Right ventricle myocardium superior (tissue), 1 donor: ENCODE results near the gene SHISAL2A. TPM values are rescaled to one million over a fixed set of nuclear protein-coding genes. Genes with fewer than 3 reads are reported as not detected.

Experiments used
- ATAC-seq: fragments of 200-7000 bp; cut with Tn5 transposase; one replicate; pipeline ENCODE4 v1.9.1; 2020; ENCODE audit warnings: mild to moderate bottlenecking; ENCODE audit not compliant: poor library complexity
- DNase-seq: peaks from one replicate; pipeline ENCODE4 v3.0.0-alpha.2; 2020
- intact Hi-C: fragments of 100-400 bp; cut with DNase I; formaldehyde crosslinking; loops from one replicate; pipeline ENCODE4 v1.11.2; 2022
- total RNA-seq: library from RNA; stranded (reverse); fragmentation: NEBNext Ultra II Directional; extraction: Animal tissue kit (Norgen Biotek cat#: 25700); gene quantifications from one replicate; pipeline ENCODE4 v1.2.1, GENCODE V29; 2021
- donor health status: DM: no; HTN: yes; CAD: no; lungs with severe emphysema.

SHISAL2A gene
- total RNA-seq, 1 donor from 2014 or later, result not detected

- DNase-seq (no peak), ATAC-seq (no peak)
- intact Hi-C loops, result no loop called here
These were observed 19.2 kb upstream of the SHISAL2A start for GRCh38 chr1:52613636-52614373.

GRCh38 chr1:52614671-52615070 is 18.3 kb upstream of the SHISAL2A start:
- no peak for DNase-seq
- intact Hi-C loops, result no loop called here
- no peak for ATAC-seq

DNA sequence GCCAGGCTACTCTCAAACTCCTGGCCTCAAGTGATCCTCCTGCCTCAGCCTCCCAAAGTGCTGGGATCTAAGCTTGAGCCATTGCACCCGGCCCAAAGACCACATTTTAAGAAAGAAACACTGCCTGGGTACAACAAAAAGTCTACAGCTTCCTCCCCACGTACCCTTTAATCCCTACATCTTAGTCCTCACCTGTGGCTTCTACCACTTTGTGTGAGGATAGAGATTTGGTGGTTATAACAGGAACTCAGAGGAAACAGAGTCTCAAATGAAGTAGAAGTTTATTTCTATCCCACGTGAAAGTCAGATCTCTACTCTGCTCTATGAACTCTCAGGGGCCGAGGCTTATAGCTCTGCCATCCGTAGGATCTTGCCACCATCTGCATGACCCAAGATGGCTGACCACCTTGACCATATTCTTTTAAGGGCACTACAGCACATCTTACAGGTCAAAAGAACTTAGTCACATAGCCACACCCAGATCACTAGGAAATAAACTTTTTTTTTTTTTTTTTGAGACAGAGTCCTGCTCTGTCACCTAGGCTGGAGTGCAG is 17.4 kb upstream of the SHISAL2A start:
- no peak for DNase-seq
- no peak for ATAC-seq
- intact Hi-C loops, result no loop called here

- ATAC-seq, result no peak
- intact Hi-C loops, result no loop called here
- DNase-seq, result no peak
These were observed 11.0 kb upstream of the SHISAL2A start for GRCh38 chr1:52621950-52622349.

GRCh38 chr1:52623812-52624211 is 9.2 kb upstream of the SHISAL2A start:
- no peak for ATAC-seq
- no peak for DNase-seq
- intact Hi-C loops, result no loop called here

DNA sequence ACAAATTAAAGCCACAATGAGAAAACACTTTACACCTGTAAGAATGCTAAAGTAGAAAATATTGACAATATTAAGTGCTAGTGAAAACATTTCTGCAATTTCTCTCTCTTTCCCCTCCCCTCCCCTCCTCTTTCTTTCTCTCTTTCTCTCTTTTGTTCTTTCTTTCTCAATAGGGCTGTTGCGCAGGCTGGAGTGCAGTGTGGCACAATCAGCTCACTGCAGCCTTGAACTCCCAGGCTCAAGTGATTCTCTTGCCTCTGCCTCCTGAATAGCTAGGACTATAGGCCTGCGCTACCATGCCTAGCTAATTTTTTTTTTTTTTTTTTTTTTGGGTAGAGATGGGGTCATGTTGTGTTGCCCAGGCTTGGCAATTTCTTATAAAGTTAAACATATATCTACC is 5.9 kb upstream of the SHISAL2A start:
- intact Hi-C loops, result no loop called here
- no peak for ATAC-seq
- DNase-seq, result no peak

DNA sequence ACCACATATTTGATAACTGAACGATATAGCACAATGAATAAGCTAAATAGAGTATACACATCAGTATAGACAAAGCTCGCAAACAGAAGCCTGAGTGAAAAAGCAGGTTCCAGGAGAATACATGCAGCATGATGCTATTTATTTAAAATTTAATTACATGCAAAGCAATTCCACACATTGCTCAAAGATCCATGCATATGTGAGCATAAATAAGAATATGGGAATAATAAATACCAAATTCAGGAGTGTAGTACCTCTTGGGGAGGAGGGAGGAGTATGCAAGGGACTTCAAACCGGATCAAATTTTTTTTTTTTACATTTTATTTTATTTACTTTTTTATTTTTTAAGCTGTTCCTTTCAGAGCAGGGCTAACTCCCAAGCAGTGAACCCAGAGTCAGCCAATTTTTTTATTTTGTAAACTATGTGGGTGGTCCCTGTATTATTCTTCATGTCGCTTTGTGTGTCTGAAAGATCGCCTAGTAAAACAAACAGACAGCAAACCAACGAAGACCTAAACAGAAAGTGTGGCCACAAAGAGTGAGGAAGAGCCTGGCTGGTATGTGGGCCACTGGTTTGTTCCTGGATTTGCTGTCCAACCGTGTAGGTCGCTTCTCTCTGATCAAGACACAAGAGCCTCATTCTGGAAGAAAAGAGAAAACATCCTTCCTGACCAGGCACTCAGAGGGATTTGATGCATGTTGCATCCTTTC is 4.2 kb upstream of the SHISAL2A start:
- intact Hi-C loops, result no loop called here
- ATAC-seq (no peak), DNase-seq (no peak)

- intact Hi-C loops, result no loop called here
- DNase-seq, result no peak
- ATAC-seq, result no peak
These were observed 3.7 kb upstream of the SHISAL2A start for GRCh38 chr1:52629325-52629643.

DNA sequence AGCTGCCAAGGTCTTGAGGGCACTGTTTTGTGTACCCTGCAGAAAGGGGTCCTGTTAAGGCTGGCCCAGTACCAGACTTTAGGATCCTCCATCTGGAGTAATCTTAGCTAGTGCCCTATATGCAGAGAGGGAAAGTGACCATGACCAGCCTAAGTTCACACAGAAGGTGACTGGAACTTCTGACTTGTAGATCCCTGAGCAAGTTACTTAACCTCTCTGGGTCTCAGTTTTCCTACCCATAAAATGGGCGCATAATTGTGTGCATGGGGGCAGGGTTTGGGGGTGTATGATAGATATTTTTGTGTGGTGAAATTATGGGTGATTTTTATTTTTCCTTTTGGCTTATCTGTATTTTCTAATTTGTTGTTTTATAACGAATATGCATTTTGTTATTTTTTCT is 3.3 kb upstream of the SHISAL2A start:
- ATAC-seq, result no peak
- intact Hi-C loops, result no loop called here
- DNase-seq, result no peak

DNA sequence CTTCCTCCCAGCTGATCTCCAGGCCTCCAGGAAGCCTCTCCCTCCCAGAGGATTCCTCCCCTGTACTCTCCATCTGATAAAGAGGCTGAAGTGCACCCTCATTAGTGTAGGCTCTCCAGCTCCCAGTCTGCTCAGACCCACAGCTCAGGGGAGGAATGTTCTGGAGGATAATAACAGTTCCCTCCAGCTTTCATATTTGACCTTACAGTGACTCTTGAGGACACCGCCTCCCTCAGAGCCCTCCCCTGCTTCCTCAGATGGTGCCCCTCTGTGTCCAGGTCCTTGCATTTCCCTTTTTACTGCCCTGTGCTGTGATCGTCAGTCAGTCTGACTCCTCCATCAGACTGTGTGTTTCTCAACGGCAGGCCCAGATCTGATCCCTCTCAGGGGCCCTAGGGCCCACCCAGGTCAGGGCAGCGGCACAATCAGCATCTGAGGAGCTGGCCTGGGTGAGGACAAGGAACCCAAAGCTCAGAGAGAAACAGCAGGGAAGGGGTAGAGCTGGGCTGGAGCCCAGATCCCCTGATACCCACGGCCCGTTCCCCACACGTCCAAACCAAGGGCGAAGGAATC is 1.1 kb upstream of the SHISAL2A start:
- ATAC-seq (no peak), DNase-seq (no peak)
- intact Hi-C loops, result no loop called here

DNA sequence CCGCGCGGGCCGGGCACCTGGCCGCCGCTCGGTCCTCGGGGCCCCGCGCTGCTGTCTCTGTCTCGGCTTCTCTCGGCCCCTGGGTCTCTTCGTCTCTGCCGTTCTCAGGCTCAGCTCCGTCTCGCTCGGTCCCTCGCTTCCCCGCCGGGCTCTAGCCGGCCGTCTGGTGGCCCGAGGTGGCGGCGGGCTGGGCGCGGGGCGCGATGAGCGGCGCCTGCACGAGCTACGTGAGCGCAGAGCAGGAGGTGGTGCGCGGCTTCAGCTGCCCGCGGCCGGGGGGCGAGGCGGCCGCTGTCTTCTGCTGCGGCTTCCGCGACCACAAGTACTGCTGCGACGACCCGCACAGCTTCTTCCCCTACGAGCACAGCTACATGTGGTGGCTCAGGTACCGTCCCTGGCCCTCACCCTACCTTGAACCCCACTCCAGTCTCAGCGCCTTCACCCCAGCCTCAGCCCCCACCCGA is 355 bp downstream of the SHISAL2A start:
- ATAC-seq (peak; percentile 40), DNase-seq (no peak)
- intact Hi-C loops, result no loop called here

DNA sequence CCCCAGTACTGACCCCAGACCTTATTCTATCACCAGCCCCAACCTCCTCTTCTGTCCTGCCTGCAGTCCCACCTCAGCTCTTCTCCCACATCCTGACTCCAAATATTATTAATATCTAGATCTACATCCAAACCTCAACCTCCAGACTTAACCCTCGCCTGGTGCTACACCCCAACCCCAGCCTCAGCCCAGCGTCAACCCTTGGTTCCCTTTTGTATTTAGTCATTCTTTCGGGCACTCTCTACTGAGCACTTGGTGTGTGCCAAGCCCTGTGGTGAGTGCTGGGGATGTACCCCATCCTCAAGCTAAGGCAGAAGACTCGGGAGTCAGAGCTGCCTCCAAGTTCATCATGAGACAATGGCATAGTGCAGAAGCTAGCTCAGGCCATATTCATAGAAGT is 1.1 kb downstream of the SHISAL2A start:
- no peak for ATAC-seq
- intact Hi-C loops, result no loop called here
- no peak for DNase-seq

GRCh38 chr1:52635321-52636089 is 2.5 kb downstream of the SHISAL2A start:
- intact Hi-C loops, result no loop called here
- DNase-seq (no peak), ATAC-seq (no peak)

DNA sequence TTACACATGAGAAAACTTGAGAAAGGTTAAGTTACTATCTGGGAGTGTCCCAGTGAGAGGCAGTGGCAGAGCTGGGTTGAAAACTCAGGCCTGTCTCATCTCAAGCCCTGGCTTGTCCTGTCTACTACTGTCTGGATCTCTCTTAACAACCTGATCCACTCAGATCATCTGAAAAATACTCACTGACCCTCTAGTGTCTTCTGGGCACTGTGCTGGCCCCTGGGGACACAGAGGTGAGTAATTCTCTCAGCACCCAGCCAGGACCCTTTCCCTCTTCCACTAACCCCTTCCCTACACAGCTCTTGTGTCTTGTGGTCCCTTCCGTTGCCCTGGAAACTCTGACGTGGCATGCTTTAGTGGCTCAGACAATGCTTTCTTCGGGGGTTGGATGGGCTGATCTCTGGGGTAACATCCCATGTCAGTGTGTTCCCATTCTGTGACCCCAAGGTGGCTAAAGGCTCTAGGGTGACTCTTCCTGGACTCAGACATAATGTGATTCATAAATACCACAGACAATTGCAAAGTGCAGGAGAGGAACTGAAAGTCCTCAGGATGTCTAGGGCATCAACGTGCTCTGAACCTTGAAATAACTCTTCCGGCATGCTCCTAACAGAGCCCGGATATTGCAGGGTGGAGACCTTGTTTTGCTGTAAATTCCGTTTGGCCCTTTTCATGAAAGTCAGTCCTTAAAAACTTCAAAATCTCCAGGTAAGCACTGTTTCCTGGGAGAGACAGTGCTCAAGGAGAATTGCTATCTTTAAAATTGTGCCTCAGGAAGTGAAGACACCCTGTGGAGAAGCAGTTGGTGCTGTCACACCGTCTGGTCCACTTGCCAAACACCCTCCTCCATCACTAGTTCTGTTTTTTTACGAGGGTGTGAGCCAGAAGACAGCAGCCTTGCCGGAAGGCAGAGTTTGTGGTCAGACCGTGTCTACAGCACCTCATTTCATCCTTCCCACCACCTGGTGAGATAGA is 4.0 kb downstream of the SHISAL2A start:
- ATAC-seq (no peak), DNase-seq (no peak)
- intact Hi-C loops, result no loop called here

DNA sequence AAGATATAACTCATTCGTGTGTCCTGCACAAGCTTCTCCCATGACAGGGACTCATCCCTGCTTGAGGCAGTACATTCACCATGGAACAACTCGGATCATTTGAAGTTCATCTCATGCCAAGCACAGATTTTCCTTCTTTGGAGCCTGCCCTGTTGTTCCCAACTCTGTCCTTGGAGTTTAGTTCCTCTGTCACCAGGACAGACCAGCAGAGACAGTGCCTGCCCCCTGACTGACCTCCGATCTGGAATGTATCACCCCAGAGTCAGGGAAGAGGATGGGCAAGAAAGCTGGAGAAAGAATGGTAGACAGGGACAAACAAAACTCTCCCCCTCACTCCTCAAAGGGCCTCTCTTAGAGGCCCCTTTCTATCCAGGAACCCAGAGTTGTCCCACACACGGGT is 5.0 kb downstream of the SHISAL2A start:
- ATAC-seq (no peak), DNase-seq (no peak)
- intact Hi-C loops, result no loop called here

GRCh38 chr1:52640697-52641096 is 7.7 kb downstream of the SHISAL2A start:
- no peak for ATAC-seq
- intact Hi-C loops, result no loop called here

DNA sequence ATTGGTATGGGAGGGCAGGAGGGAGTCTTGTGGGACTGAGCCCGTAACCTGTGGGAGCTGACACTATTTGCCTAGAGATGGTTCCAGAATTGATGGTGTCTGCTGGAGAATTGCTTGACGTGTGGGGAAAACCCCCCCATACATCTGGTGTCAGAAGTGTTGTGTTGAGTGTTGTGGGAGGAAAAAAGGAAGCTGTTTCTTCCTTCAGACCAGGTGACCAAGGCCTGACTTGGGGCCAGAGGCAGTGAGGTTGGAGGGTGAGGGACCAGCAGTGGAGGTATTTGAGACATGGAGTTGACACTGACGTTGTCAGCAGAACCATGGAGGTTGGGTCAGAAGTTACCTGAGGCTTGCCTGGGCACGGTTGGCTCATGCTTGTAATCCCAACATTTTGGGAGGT is 8.3 kb downstream of the SHISAL2A start:
- intact Hi-C loops, result no loop called here
- ATAC-seq (no peak), DNase-seq (no peak)

More at GRCh38 chr1:52640697-52641096, 7.7 kb downstream of the SHISAL2A start:
- DNase-seq, result no peak

DNA sequence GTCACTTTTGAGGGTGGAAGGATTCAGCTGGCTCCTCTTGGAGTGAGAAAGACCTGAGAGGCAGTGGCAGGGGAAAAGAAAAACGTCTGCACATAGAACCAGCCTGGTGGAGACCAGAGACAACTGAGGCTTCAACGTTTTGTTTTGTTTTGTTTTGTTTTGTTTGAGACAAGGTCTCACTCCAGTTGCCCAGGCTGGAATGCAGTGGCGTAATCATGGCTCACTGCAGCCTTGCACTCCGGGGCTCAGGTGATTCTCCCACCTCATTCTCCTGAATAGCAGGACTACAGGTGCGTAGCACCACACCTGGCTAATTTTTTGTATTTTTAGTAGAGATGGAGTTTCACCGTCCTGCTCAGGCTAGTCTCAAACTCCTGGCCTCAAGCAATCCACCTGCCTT is 12.3 kb downstream of the SHISAL2A start:
- no peak for ATAC-seq
- no peak for DNase-seq
- intact Hi-C loops, result no loop called here
